Naive B cell (primary cell): ENCODE results near the gene CRADD. TPM values are rescaled to one million over a fixed set of nuclear protein-coding genes. Genes with fewer than 3 reads are reported as not detected.
"Not testable (repeated sequence)": the region's sequence is repeated elsewhere in the genome, so short reads cannot be mapped to it uniquely, and the experiment has no call there.

Experiments used
- ATAC-seq, 2 donors: fragments of 150-1000 bp; cut with Tn5 transposase; 2 replicates each; pipeline ENCODE4 v1.10.0; 2021; ENCODE audit warnings: low read depth in 2 of 2, mild to moderate bottlenecking in 2 of 2, moderate library complexity in 2 of 2
- DNase-seq: peaks from one replicate; pipeline ENCODE4 v3.0.0; 2022
- H3K27ac Mint-ChIP-seq, 6 donors: one replicate each; pipeline ENCODE4 v1.8.0; 2020 to 2022; ENCODE audit warnings: mild to moderate bottlenecking in 6 of 6, mixed read lengths in 6 of 6, moderate library complexity in 5 of 6, inconsistent platforms in 2 of 6
- H3K27me3 Mint-ChIP-seq, 3 donors: one replicate each; pipeline ENCODE4 v1.8.0; 2021 to 2022; ENCODE audit warnings: mixed read lengths in 3 of 3, mild to moderate bottlenecking in 1 of 3
- H3K36me3 Mint-ChIP-seq, 2 donors: one replicate each; pipeline ENCODE4 v1.8.0; 2020 to 2022; ENCODE audit warnings: mixed read lengths in 2 of 2, inconsistent platforms in 1 of 2, mild to moderate bottlenecking in 1 of 2
- H3K4me1 Mint-ChIP-seq, 3 donors: one replicate each; pipeline ENCODE4 v1.8.0; 2020 to 2022; ENCODE audit warnings: mixed read lengths in 3 of 3, inconsistent platforms in 1 of 3, mild to moderate bottlenecking in 1 of 3, moderate library complexity in 1 of 3
- H3K4me3 Mint-ChIP-seq, 8 donors: one replicate each; pipeline ENCODE4 v1.8.0; 2020 to 2022; ENCODE audit warnings: mild to moderate bottlenecking in 8 of 8, mixed read lengths in 8 of 8, moderate library complexity in 8 of 8, inconsistent platforms in 2 of 8
- H3K9me3 Mint-ChIP-seq, 7 donors: one replicate each; pipeline ENCODE4 v1.8.0; 2020 to 2022; ENCODE audit warnings: mixed read lengths in 7 of 7, mild to moderate bottlenecking in 5 of 7, inconsistent platforms in 2 of 7, moderate library complexity in 1 of 7
- polyA plus RNA-seq, 6 donors: library from polyadenylated mRNA; unstranded; fragments of 300-500 nt; fragmentation: Illumina TruSeq; gene quantifications; one replicate each; pipeline ENCODE4 v1.2.3, GENCODE V29; 2021; ENCODE audit warnings: low read depth in 6 of 6

CRADD gene
- 10 to 100 TPM; 11.1 to 21.1 (median 11.1) TPM for polyA plus RNA-seq

DNA sequence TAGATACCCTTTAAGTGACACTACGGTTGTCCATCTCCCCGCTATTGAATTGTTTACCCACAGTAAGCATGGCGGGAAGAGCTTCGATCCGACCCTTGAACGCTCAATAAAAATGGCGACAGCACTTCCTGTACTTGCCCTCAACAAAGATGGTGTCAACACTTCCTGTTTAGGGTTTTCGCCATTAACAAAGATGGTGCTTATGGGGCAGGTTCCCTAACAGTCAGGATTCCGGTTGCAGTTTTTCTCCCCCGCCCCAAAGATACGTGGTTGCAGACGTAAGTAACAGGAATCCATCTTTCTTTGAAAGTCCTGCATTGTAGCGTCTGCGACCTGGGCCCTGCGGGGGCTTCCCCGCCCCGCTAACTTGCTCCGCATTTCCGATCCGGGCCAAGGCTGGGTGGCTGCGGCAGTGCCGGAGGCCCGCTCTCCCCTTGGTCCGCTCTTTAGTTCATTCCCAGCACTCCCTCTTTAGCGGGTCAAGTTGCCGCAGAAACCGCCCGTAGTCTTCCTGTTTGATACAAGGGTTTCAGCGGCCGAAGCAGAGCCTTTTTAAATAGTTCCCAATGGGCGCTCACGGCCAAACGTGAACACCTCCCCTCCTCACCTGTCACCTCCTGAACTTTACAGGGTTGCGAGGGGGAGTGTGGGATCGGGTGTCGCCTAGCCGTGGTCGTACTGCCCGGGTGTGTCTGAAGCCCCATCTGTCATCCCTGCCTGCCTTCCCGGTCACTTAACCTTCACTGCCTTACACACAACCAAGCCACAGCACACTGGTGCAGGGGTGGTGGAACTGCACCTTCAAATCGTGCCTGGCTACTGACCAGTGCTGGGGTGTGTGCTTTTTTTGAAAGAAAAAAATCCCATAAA lies at the start of gene CRADD:
Gene CRADD (plus strand): TSS at position 181 of the 870 bp plus-strand sequence.
- peaks cover 16 to 32% (median 28%) of the 10 kb centered on the region in 3 donors for H3K4me1 Mint-ChIP-seq
- peak; percentile 94 for DNase-seq
- peak within 1 kb of the TSS; percentile 93 to 99 (median 98) for H3K4me3 Mint-ChIP-seq
- H3K27ac Mint-ChIP-seq, result peak within 1 kb of the TSS; percentile 99 to 100 (median 100)
- peak; percentile 92 to 93 for ATAC-seq
- peaks cover 14 to 27% (median 23%) of the 10 kb centered on the region in 3 donors for H3K27me3 Mint-ChIP-seq
- H3K36me3 Mint-ChIP-seq, result peaks cover 14 to 16% of the 10 kb centered on the region in 2 donors
- peaks cover 0 to 5% (median 0%) of the 10 kb centered on the region in 7 donors for H3K9me3 Mint-ChIP-seq

DNA sequence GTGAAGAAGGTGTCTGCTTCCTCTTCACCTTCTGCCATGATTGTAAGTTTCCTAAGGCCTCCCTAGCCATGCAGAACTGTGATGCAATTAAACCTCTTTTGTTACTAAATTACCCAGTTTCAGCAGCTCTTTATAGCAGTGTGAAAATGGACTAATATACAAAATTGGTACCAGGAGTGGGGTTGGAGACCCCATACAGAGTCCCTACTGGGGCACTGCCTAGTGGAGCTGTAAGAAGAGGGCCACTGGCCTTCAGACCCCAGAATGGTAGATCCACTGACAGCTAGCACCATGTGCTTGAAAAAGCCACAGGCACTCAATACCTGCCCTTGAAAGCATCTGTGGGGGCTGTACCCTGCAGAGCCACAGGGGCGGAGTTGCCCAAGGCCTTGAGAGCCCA lies 44.8 kb upstream of the CRADD start:
- Mint-ChIP-seq H3K4me1 (no peaks in the 10 kb centered on the region), H3K27ac (no peak overlapping the region), H3K27me3 (peaks cover 0 to 4% (median 0%) of the 10 kb centered on the region in 3 donors), H3K9me3 (peaks cover 6 to 24% (median 9%) of the 10 kb centered on the region in 7 donors), H3K36me3 (peaks cover 9 to 24% of the 10 kb centered on the region in 2 donors), H3K4me3 (no peak overlapping the region)
- ATAC-seq (no peak), DNase-seq (no peak)

DNA sequence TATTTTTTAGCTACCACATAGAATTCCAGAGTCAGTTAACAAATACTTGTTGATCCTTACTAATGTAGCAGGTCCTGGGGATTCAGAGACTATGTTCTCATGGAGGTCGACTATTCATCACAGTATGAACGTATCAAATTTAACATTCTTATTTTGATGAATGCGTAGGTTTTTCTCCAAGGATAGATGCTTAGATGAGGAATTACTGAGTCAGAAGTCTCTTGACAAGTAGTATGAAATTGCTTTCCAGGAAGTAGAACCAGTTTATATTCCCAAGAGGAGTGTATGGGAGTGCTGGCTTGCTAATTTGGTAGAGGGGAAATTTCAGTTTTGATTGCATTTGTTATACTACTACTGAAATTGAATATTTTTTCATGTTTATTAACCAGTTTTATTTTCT lies 42.8 kb upstream of the CRADD start:
- Mint-ChIP-seq H3K27me3 (peaks cover 4 to 6% (median 6%) of the 10 kb centered on the region in 3 donors), H3K36me3 (peaks cover 9 to 24% of the 10 kb centered on the region in 2 donors), H3K4me3 (no peak overlapping the region), H3K27ac (no peak overlapping the region), H3K9me3 (peaks cover 6 to 24% (median 9%) of the 10 kb centered on the region in 7 donors), H3K4me1 (no peaks in the 10 kb centered on the region)
- DNase-seq, result no peak
- no peak for ATAC-seq

DNA sequence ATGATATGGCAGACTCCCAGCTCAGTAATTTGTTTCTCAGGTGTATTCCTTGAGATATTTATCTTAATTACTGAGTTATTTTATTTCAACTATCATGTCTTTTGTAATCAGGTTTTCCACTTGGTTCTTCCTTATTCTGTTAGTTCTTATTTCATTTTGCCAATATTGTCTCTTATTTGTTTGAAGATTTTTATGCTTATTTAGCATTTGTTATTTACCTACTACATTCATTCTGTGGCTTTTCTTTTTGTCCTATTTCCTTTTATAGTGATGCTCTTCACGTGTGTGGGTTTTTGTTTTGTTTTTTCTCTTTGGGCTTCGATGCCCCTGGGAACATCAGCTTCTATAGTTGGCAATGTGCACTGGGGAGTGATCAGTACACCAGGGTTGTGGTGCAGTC lies 40.5 kb upstream of the CRADD start:
- no peaks in the 10 kb centered on the region for H3K4me1 Mint-ChIP-seq
- DNase-seq (no peak), ATAC-seq (no peak)
- peaks cover 4 to 11% (median 9%) of the 10 kb centered on the region in 3 donors for H3K27me3 Mint-ChIP-seq
- H3K36me3 Mint-ChIP-seq, result peaks cover 9 to 24% of the 10 kb centered on the region in 2 donors
- H3K9me3 Mint-ChIP-seq, result peaks cover 6 to 24% (median 9%) of the 10 kb centered on the region in 7 donors
- H3K27ac Mint-ChIP-seq, result no peak overlapping the region
- no peak overlapping the region for H3K4me3 Mint-ChIP-seq

DNA sequence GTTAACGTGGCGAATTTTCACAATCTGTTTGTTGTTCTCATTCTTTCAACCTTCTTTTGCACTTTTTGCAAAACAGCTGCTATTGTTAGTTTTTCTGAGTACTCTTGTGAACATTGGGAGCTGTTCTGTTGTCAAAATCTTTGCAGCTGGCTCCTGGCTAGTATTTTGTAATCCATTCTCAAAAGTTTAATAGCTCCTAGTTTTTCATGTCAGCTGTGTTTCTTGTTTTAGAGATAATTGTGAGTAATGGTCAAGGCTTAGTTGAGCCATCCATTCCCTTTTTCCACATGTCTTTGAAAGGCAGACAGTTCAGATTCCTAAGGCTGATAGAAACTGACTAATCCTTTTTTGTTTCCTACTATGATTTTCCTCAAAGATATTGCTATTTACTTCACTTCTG lies 39.1 kb upstream of the CRADD start:
- H3K9me3 Mint-ChIP-seq, result peaks cover 0 to 13% (median 4%) of the 10 kb centered on the region in 7 donors
- DNase-seq, result no peak

DNA sequence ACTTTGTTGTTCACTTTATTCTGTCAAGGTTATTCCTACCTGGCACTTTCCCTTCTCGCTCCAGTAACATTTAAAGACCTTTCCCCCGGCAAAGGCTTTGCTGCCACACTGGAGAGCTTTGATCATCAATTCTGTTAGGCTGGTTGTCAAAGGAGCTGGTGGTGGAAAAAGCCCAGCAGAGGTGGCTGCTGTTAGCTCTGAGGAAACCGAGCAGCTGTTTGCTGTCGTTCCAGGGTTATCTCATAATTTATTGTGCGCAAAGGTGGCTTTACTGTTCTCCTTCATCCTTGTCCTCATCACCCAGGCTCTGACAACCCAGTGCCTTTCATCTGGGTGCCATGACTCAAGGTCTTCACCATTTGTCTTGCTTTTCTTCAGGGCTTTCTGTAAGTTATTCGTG lies 38.2 kb upstream of the CRADD start:
- no peak overlapping the region for H3K27ac Mint-ChIP-seq
- H3K9me3 Mint-ChIP-seq, result peaks cover 0 to 7% (median 2%) of the 10 kb centered on the region in 7 donors
- no peak overlapping the region for H3K4me3 Mint-ChIP-seq
- H3K27me3 Mint-ChIP-seq, result peaks cover 3 to 15% (median 9%) of the 10 kb centered on the region in 3 donors
- H3K4me1 Mint-ChIP-seq, result no peaks in the 10 kb centered on the region
- ATAC-seq (no peak), DNase-seq (no peak)
- H3K36me3 Mint-ChIP-seq, result peaks cover 4 to 5% of the 10 kb centered on the region in 2 donors

More for the DNA sequence above, 39.1 kb upstream of the CRADD start:
- Mint-ChIP-seq H3K36me3 (peaks cover 9 to 12% of the 10 kb centered on the region in 2 donors), H3K4me3 (no peak overlapping the region), H3K27ac (no peak overlapping the region), H3K4me1 (no peaks in the 10 kb centered on the region), H3K27me3 (peaks cover 4 to 15% (median 9%) of the 10 kb centered on the region in 3 donors)
- no peak for ATAC-seq

DNA sequence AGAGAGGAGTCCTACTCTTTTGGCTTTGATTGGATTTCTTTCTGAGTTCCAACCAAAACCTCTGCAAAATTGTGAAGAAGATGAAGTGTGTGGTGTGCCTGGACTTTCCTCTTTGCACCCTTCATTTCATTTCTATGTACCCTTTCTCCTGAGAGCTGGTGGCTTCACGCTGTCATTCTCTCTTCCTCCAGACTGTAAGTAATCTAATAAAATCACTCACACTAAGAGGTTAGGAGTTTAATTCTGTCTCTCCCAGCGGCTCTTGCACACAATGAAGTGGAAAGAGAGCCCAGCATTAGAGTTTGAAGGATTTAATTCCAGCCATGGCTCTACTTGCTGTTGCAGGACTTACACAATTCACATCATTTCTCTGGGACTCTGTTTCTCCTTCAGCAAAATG lies 37.8 kb upstream of the CRADD start:
- Mint-ChIP-seq H3K27me3 (peaks cover 0 to 15% (median 9%) of the 10 kb centered on the region in 3 donors), H3K36me3 (peaks cover 0 to 2% of the 10 kb centered on the region in 2 donors), H3K27ac (no peak overlapping the region), H3K9me3 (peaks cover 0 to 7% (median 0%) of the 10 kb centered on the region in 7 donors), H3K4me3 (no peak overlapping the region), H3K4me1 (no peaks in the 10 kb centered on the region)
- no peak for ATAC-seq
- no peak for DNase-seq

DNA sequence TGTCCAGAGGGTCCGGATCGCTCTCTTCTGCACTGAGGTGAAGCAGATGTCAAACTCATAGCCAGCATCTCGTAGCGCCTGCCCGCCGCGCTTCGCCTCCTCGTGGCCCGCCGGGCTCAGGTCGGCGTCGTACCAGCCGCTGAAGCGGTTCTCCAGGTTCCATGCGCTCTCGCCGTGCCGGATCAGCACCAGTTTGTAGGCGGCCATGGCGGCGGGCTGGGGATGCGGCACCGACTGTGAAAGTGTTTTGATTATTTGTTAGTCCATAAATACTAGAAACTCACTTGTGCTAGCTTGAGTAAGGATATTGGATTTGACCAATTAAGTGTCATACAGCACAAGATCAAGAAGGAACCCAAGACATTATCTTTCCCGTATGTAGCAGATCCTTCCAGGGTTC lies 35.8 kb upstream of the CRADD start:
- ATAC-seq, result not testable (repeated sequence)

DNA sequence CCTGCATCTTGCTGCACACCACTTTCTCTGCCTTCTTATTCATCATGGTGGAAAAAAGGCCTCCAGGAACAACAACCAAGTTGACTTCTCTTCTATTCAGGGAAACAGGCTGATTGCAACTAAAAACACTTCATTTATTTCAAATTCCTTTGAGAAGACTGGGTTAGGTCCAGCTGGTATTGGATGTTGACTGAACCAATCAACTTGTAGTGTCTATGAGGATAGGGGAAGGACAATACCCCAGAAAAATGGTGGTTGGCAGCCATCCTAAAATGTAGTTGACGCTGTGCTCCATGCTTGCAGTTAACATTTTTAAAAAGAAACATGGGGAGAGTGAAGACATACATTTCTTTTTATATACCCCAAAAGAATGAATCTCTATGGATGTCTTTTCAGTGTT lies 34.4 kb upstream of the CRADD start:
- DNase-seq (no peak), ATAC-seq (no peak)
- H3K27ac Mint-ChIP-seq, result no peak overlapping the region
- peaks cover 0 to 15% (median 9%) of the 10 kb centered on the region in 3 donors for H3K27me3 Mint-ChIP-seq
- H3K4me1 Mint-ChIP-seq, result no peaks in the 10 kb centered on the region
- H3K36me3 Mint-ChIP-seq, result no peaks in the 10 kb centered on the region
- peaks cover 0 to 6% (median 0%) of the 10 kb centered on the region in 7 donors for H3K9me3 Mint-ChIP-seq
- no peak overlapping the region for H3K4me3 Mint-ChIP-seq

More for the DNA sequence above, 35.8 kb upstream of the CRADD start:
- not testable (repeated sequence) for H3K36me3 Mint-ChIP-seq, H3K4me3 Mint-ChIP-seq, H3K9me3 Mint-ChIP-seq, DNase-seq, H3K4me1 Mint-ChIP-seq, H3K27ac Mint-ChIP-seq
- peaks cover 0 to 15% (median 9%) of the 10 kb centered on the region in 3 donors for H3K27me3 Mint-ChIP-seq

DNA sequence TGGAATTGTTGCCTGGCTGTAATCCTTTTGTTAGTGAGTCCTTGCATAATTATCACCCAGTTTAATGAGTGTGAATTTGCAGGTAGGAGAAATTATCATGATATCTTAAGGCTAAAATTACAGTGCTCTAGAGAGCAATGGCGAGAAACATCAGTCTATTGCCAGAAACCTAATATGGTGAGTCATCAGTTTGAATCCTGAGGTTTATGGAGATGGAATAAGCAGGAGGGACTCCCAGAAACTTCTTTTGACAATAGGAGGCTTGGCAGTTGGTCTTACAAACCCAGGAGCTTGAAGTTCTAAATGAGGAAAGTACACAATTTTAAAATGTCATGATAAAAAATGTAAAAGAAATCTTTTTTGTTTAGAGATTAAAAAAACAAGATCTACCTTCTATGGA lies 31.5 kb upstream of the CRADD start:
- DNase-seq (no peak), ATAC-seq (no peak)
- Mint-ChIP-seq H3K9me3 (peaks cover 0 to 6% (median 3%) of the 10 kb centered on the region in 7 donors), H3K27ac (no peak overlapping the region), H3K4me1 (no peaks in the 10 kb centered on the region), H3K36me3 (no peaks in the 10 kb centered on the region), H3K4me3 (no peak overlapping the region), H3K27me3 (peaks cover 0 to 6% (median 0%) of the 10 kb centered on the region in 3 donors)

DNA sequence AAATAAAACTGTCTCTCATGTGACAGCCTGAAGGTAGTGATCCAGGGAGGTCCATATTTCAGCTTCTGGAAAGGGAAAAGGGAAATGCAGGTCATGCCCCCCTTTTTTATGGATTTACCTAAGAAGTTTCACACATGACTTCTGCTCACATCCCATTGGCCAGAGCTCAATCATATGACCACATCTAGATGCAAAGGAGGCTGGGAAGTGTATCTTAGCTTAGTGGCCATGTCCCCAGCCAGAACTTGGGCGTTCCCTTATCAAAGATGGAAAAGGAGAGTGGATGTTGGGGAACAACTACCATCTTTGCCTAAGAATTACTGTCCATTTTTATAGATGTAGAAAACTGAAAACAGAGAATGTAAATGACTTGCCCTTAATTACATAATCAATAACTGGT lies 26.5 kb upstream of the CRADD start:
- peaks cover 0 to 5% of the 10 kb centered on the region in 2 donors for H3K36me3 Mint-ChIP-seq
- H3K27me3 Mint-ChIP-seq, result peaks cover 0 to 5% (median 0%) of the 10 kb centered on the region in 3 donors

DNA sequence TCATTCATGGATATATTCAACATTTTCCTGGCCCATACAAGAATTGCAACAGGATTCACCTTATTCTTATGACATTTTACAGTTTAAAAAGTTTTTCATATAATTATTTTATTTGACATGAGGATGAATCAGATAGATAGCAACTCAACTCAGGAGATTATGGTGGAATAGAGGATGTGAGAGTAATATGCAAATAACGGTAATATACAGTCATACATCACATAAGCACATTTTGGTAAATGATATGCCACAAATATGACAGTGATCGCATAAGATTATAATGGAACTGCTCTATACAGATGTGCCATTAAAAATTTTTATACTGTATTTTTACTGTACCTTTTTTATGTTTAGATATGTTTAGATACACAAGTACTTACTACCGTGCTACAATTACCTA lies 24.1 kb upstream of the CRADD start:
- ATAC-seq (peak; percentile 97), DNase-seq (peak; percentile 18)
- Mint-ChIP-seq H3K27ac (no peak overlapping the region), H3K4me1 (no peaks in the 10 kb centered on the region), H3K9me3 (peaks cover 0 to 5% (median 2%) of the 10 kb centered on the region in 7 donors), H3K4me3 (no peak overlapping the region), H3K27me3 (peaks cover 0 to 7% (median 0%) of the 10 kb centered on the region in 3 donors), H3K36me3 (peaks cover 0 to 7% of the 10 kb centered on the region in 2 donors)

More for the DNA sequence above, 26.5 kb upstream of the CRADD start:
- no peak for ATAC-seq
- H3K4me3 Mint-ChIP-seq, result no peak overlapping the region
- H3K4me1 Mint-ChIP-seq, result no peaks in the 10 kb centered on the region
- DNase-seq, result no peak
- no peak overlapping the region for H3K27ac Mint-ChIP-seq
- peaks cover 0 to 5% (median 2%) of the 10 kb centered on the region in 7 donors for H3K9me3 Mint-ChIP-seq

DNA sequence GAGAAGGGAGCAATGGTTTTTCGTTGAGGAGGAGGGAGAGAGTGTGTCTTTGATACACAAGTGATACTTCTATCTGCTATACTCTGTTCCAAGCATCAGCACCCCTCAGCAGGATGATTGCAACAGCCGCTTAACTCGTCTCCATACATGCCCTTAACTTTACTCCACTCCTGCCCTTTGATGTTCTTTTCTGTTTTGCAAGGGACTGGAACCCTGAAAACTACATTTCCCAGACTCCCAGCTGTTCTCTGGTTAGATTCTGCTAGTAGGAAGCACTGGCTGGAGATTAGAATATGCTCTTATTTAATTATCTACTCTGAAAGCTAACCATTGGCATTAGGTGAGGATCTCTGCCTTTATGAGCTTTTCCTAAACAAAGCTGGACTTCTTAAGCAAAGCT lies 23.5 kb upstream of the CRADD start:
- Mint-ChIP-seq H3K27me3 (peaks cover 0 to 7% (median 0%) of the 10 kb centered on the region in 3 donors), H3K9me3 (peaks cover 0 to 5% (median 2%) of the 10 kb centered on the region in 7 donors), H3K4me1 (no peaks in the 10 kb centered on the region), H3K36me3 (peaks cover 0 to 7% of the 10 kb centered on the region in 2 donors), H3K4me3 (no peak overlapping the region), H3K27ac (no peak overlapping the region)
- DNase-seq (no peak), ATAC-seq (no peak)

DNA sequence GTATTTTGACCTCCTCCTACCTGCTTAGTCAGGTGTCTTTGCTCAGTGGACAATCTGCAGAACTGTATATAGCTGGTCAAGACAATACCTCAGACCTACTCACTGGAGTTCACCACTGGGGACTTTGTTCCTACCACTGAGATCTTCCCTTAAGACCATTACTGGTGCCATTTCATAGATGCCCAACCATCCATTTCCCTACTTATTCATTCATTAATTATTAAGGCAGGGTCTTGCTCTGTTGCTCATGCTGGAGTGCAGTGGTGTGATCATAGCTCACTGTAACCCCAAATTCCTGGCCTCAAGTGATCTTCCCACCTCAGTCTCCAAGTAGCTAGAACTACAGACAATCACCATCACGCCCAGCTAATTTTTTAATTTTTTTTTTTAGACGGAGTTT lies 22.8 kb upstream of the CRADD start:
- Mint-ChIP-seq H3K9me3 (peaks cover 0 to 5% (median 2%) of the 10 kb centered on the region in 7 donors), H3K4me3 (no peak overlapping the region), H3K4me1 (no peaks in the 10 kb centered on the region), H3K27ac (no peak overlapping the region), H3K36me3 (peaks cover 0 to 7% of the 10 kb centered on the region in 2 donors), H3K27me3 (peaks cover 0 to 7% (median 0%) of the 10 kb centered on the region in 3 donors)
- ATAC-seq (no peak), DNase-seq (no peak)
